Activated naive CD4-positive, alpha-beta T cell treated with anti-CD3 and anti-CD28 coated beads, Interleukin-2, amount 50 U/mL, for 72 hours (primary cell): ENCODE results near the gene TTLL7. TPM values are rescaled to one million over a fixed set of nuclear protein-coding genes. Genes with fewer than 3 reads are reported as not detected.

Experiments
- ATAC-seq, 2 donors: fragments of 150-1000 bp; cut with Tn5 transposase; 2 replicates each; pipeline ENCODE4 v1.10.0; 2021; ENCODE audit warnings: mild to moderate bottlenecking in 2 of 2, moderate library complexity in 2 of 2
- DNase-seq, 2 donors: peaks; one replicate each; pipeline ENCODE4 v3.0.0; 2021 to 2022; ENCODE audit warnings: low spot score in 2 of 2
- H3K27ac Mint-ChIP-seq, 2 donors: one replicate each; pipeline ENCODE4 v1.8.0; 2022; ENCODE audit warnings: mild to moderate bottlenecking in 2 of 2, mixed read lengths in 2 of 2
- H3K36me3 Mint-ChIP-seq, 2 donors: one replicate each; pipeline ENCODE4 v1.8.0; 2022; ENCODE audit warnings: mixed read lengths in 2 of 2
- H3K9me3 Mint-ChIP-seq, 2 donors: one replicate each; pipeline ENCODE4 v1.8.0; 2022; ENCODE audit warnings: mixed read lengths in 2 of 2
- total RNA-seq, 2 donors: library from RNA; stranded (reverse); gene quantifications; one replicate each; pipeline ENCODE4 v1.2.3, GENCODE V29; 2022

Gene TTLL7
- total RNA-seq, 2 donors from 2014 or later: 1.5 to 2.3 TPM

DNA sequence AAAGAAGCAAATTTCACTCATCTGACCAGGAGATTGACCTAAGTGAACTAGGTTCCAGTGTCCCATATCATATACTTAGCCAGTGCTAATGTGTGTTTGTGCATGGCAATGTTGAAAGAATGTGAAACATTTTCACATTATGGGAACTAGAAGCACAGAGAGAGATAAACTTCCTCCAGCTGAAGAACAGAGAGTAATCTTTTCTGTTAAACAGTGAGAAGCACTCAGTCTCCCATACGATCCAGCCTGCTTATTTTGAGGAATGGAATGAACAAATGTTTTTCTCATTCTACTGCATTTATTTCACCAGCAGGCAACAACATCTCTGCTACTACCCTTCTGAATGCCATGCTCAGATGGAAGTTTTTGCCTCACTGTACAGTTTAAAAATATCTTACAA is 170.5 kb downstream of the TTLL7 start:
- ATAC-seq (no peak), DNase-seq (no peak)
- H3K36me3 Mint-ChIP-seq: no peaks in the 10 kb centered on the region
- H3K27ac Mint-ChIP-seq: no peak overlapping the region
- peaks cover 5 to 9% of the 10 kb centered on the region in 2 donors for H3K9me3 Mint-ChIP-seq

DNA sequence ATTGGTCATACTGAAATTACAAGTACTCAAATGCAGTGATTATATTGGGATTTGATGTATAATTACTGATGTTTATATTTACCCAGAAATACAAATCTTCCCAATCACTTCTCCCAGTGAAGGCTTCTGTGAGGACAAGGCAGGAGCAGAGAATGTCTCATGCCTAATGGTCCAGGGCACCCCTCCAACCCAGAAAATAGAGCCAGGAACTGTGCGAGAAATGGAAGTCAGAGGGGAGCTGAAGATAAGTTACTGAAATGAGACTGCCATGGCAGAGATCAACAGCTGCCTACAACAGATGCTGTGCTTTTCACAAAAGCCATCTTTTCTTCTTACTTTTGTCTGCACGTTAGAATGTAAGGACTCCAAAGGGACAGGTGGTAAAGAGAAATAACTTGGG is 171.2 kb downstream of the TTLL7 start:
- DNase-seq: no peak
- Mint-ChIP-seq H3K27ac (no peak overlapping the region), H3K9me3 (peaks cover 6 to 9% of the 10 kb centered on the region in 2 donors), H3K36me3 (no peaks in the 10 kb centered on the region)
- no peak for ATAC-seq

DNA sequence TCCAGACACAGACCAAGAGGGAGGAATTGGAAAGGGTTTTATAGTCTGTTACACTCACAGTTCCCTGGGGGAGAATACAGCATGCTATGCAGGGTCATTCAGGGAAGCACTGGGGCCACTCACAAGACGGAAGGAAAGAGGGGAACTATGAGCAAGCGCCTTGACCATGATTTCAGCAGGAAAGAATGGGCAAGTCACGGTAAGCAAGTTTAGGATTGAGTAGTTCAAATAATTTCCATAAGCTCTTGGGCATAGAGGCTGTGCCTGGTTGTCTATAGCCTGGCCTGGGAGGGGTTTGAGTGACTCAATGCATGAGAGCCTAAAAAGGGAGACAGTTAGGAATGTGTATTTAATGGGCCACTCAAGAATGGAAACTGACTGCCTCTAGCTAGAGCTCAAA is 176.7 kb downstream of the TTLL7 start:
- H3K27ac Mint-ChIP-seq: no peak overlapping the region
- DNase-seq (no peak), ATAC-seq (no peak)
- peaks cover 14% of the 10 kb centered on the region in 2 donors for H3K9me3 Mint-ChIP-seq
- no peaks in the 10 kb centered on the region for H3K36me3 Mint-ChIP-seq

DNA sequence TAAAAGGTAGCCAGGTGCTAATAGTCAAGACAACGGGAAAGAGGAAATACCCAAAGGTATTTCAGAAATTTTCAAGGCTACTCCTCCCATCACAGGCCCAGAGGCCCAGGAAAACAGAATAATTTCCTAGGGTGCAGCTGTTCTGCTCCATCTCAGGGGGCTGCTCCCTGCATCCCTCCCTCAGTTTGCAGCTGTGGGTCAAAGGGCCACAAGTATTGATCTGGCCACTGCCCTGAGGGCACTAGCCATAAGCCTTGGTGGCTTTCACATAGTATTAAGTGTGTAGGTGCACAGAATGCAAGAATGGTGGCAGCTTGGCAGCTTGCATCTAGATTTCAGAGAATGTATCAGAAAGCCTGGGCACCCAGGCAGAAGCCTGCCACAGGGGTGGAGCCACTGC is 179.5 kb downstream of the TTLL7 start:
- H3K36me3 Mint-ChIP-seq: no peaks in the 10 kb centered on the region

DNA sequence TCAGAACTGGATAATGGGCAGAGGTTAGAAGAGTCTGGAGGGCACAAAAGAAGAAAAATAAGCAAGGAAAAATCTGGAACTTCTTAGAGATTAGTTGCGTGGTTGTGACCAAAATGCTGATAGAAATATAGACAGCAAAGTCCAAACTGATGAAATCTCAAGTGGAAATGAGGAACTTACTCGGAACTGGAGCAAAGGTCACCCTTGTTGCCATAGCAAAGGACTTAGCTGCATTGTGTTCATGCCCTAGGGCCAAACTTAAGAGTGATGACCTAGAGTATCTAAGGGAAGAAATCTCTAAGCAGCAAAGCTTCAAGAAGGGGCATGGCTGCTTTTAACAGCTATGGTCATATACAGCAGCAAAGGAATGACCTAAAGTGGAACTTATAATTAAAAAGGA is 180.0 kb downstream of the TTLL7 start:
- ATAC-seq: no peak
- Mint-ChIP-seq H3K9me3 (peaks cover 10 to 14% of the 10 kb centered on the region in 2 donors), H3K36me3 (no peaks in the 10 kb centered on the region), H3K27ac (no peak overlapping the region)
- no peak for DNase-seq

More for the DNA sequence above, 179.5 kb downstream of the TTLL7 start:
- ATAC-seq: no peak
- no peak for DNase-seq
- Mint-ChIP-seq H3K27ac (no peak overlapping the region), H3K9me3 (peaks cover 11 to 14% of the 10 kb centered on the region in 2 donors)

DNA sequence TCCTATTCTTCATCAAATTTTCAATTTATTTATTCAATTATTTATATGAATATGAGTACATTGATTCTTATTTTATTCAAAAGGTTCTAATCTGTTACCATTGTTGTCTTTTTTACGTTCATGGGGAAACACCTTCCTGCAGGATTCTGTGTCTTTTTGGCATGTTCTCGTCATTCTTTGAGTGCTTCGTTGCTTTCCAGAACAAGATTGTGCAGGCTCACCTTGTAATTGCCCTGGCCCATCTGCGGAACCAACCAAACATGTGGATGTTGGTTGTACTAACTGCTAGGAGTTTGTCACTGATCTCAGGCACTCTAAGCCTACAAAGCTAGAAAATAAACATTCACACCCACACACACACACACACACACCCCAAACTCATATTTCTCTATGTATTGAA is 182.1 kb downstream of the TTLL7 start:
- H3K9me3 Mint-ChIP-seq: peaks cover 5% of the 10 kb centered on the region in 2 donors
- H3K36me3 Mint-ChIP-seq: no peaks in the 10 kb centered on the region
- H3K27ac Mint-ChIP-seq: no peak overlapping the region
- no peak for DNase-seq
- no peak for ATAC-seq

DNA sequence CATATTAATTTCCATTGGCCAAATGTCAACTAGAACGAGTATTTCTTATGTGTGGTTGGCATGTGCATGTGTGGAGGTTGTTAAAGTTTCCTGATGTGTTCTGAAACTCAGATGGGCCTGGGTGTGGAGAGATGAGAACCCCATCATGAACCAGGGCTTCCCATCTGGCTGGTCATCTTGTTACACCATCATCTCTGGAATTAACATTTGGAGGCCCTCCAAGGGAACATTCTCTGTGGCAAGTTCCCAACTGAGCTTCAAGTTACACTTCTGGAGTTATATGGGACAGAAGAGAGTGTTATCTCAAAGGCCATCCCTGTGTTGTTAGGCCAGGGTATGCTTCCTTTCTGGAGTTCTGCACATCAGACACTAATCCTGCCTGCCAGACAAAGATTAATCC is 183.6 kb downstream of the TTLL7 start:
- no peak overlapping the region for H3K27ac Mint-ChIP-seq
- H3K36me3 Mint-ChIP-seq: no peaks in the 10 kb centered on the region
- DNase-seq (no peak), ATAC-seq (no peak)
- H3K9me3 Mint-ChIP-seq: peaks cover 4 to 5% of the 10 kb centered on the region in 2 donors

Other genes with a start within 250 kb of the TTLL7 start
- gene PRKACB, start 145.1 kb upstream of the TTLL7 start, total RNA-seq: 10 to 100 TPM; 20.7 to 25.2 TPM